ENCODE data around the gene CLIC3.

CLIC3 gene

DNA sequence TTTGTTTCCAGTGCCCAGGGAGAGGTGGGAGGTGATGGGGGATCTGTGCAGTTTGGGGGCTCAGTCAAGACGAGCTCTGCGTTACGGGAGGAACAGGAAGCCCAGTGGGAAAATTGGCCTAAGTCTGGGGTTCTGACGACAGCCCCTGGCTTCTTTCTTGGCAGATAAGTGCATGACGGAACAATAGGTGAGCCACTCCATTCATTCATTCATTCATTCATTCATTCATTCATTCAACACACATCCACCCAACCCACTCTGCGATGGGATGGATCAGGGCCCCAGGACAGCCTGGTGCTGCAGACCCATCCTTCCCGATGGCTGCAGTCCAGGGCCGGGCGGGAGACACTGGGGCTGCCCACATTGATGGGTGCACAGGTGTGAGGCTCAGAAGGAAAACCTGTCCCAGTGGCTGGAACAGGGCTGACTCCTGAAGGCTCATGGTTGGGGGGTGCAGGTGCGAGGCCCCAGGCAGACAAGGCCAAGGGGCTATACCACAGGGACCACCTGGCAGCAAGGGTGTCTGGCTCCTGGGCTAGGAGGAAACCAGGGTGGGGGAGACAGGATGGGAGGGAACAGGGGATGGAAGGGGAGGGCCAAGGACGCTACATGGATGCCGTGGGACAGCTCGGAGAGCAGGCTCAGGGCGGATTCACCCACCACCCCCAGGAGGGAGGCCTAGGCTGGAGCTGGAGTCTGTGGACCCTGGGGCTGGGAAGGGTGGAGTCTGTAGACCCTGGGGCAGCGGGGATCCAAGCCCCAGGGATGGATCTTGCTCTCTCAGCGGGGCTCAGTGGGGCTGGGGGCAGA, 15.5 kb downstream of the CLIC3 start:
- no peak for DNase-seq

DNA sequence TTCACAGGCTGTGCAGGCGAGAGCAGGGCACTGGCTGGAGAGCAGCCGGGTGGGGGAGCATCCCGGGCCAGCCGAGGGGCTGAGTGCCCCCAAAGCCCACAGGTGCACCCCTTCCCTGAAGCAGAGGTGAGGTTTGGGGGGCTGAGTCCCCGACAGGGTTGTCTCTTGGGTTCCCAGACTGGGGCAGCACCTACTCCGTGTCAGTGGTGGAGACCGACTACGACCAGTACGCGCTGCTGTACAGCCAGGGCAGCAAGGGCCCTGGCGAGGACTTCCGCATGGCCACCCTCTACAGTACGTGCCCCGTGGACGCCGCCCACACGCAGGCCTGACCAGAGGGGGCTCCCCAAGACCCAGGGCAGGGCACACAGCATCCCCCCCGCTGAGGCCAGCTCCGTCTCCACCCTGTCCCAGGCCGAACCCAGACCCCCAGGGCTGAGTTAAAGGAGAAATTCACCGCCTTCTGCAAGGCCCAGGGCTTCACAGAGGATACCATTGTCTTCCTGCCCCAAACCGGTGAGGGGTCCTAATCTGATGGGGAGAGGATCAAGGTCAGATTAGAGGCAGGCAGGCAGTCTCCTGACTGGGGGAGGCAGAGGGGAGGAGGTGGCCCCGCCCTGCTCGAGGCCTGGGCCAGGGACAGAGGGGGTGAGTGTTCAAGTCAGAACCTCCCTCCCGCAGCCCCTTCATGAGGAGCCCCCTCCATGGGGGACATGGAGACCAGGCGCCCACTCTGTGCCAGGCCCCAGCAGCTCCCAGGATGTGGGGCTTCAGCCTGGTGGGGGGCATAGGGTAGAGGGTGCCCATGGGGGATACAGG, 16.4 kb downstream of the CLIC3 start:
- DNase-seq, result no peak

DNA sequence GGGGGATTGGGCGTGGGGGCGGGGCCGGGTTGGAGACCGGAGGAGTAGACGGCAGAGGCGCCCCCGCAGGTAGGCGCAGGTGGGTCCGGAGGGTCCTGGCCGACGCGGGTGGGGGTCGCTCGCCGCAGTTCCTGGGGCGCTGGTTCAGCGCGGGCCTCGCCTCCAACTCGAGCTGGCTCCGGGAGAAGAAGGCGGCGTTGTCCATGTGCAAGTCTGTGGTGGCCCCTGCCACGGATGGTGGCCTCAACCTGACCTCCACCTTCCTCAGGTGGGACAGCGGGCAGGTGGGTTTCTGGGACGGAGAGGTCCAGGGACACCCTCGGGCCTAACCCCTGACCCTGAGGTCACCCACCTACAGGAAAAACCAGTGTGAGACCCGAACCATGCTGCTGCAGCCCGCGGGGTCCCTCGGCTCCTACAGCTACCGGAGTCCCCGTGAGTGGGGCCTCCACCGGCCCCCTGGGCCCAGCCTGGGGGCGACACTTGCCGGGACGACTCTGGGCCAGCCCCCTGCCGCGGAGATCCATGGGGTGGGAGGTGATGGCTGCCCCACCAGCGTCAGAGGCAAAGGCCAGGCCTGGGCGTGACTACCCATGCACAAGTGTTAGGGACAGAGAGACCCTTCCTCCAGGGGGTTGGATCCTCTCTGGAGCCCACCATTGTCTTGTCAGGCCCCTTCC, 17.4 kb downstream of the CLIC3 start:
- no peak for DNase-seq

DNA sequence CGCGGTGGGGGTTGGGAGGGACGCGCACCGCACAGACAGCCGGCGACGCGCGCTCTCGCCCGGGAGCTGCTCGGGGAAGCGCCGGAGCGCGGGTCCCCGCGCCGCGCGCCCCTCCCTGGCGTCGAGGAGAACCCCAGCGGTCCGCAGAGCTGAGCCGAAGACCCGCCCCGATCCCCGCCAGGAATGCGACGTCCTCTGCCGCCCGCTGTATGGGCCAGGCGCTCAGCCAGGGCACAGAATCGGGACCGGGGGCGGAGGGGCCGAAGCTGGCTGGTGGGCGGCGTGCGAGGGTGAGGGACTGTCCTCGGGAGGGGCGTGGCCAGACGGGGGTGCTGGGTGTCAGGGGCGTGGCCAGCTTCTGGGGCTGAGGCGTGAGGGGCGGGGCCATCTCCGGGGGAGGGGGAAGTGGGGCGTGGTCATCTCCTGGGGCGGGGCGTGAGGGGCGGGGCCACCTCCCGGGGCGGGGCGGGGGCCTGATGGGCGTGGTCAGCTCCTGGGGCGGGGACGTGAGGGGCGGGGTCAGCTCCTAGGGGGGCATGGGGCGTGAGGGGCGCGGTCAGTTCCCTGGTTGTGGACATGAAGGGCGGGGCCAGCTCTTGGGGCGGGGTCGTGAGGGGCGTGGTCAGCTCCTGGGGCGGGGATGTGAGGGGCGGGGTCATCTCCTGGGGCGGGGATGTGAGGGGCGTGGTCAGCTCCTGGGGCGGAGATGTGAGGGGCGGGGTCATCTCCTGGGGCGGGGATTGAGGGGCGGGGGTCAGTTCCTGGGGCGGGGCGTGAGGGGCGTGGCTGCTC, 18.1 kb downstream of the CLIC3 start:
- DNase-seq, result peak; percentile 57 to 87 (median 65)

DNA sequence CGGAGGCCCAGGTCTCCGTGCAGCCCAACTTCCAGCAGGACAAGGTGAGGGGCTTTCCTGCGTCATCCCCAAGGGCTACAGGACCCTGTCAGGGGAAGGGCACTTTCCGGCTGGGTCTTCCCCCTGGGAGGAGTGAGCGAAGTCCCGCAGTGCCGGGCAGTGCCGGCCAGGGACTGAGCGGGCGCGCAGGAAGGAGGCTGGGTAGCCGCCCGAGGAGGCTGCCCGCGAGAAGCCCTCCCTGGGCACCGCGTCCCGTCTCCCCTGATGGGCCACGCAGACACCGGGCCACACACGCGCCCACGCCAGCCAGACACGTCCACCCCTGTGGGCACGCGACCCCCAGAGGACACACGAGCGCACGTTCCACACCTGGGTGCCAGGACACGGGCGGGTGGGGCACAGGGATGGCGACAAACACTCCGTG, 18.7 kb downstream of the CLIC3 start:
- no peak for DNase-seq

DNA sequence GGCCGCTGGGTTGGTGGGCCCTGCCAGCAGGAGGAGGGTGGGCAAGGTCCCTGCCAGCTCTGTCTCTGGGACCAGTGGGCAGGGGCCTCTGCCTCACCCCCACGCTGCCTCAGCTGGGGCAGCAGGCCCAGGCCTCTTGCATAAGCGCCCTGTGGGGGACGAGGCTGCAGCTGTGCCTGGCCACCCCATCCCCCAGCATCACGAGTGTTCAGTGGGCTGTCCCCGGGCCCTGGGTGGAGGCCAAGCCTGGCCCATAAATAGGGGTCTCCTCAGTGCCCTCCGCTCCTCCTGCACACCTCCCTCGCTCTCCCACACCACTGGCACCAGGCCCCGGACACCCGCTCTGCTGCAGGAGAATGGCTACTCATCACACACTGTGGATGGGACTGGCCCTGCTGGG, 19.1 kb downstream of the CLIC3 start, which contains the start of gene PTGDS:
PTGDS (plus strand) TSS at position 282 of the 400 bp plus-strand sequence; CDS start at position 357, 75 bp downstream.
- DNase-seq, result peak in 1 of 3 donors; percentile 26

DNA sequence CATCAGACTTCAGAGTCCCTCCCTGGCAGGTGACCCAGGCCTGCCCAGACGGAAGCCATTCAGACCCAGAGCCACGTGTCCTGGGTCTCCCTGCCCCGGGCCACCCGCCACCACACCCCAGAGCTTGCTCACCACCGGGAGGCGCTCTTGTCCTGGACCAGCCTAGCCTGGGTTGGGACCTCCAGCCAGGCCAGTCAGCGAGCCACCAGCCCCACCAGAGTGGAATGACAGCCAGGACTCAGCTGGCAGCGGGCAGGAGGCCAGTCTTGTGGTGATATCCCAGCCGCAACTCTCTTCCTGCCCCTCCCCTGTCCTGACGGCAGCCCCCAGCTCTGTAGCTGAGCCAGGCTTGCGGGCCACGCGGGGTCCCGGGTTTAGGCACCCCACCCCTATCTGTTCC, 20.7 kb downstream of the CLIC3 start:
- peak; percentile 26 to 53 (median 35) for DNase-seq

DNA sequence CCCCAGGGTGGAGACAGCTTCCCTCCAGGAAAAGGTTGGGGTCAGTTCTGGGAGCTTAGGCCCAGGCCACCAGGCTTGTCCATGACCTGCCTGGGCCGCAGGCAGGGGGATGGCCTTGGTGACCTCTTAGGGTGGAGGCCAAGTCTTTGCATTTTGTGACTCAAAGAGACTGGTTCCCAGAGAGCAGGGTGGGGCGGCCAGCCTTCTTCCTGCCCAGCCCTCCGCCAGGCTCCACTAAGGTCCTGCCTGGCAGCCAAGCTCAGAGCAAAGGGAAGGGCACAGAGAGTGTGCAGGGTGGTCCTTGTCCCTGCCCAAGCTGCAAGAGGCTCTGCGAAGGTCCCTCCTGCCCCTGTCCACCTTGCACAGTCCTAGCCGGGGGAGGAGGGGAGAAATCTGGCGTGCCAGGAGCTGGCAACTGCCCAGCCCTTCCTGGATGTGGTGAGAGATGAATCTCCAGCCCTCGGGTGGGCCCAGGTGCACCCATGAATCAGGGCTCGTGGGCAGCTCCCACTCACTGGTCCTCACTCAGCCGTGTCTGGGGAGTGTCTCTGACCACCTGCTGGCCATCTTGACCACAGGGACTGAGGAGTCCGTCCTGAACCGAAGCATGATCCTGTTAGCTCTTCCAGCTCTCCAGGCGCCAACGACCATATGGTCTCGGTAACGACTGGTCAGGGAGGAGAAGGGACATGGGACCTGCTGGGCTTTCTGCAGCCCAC, 21.4 kb downstream of the CLIC3 start:
- peak in 1 of 3 donors; percentile 19 for DNase-seq

DNA sequence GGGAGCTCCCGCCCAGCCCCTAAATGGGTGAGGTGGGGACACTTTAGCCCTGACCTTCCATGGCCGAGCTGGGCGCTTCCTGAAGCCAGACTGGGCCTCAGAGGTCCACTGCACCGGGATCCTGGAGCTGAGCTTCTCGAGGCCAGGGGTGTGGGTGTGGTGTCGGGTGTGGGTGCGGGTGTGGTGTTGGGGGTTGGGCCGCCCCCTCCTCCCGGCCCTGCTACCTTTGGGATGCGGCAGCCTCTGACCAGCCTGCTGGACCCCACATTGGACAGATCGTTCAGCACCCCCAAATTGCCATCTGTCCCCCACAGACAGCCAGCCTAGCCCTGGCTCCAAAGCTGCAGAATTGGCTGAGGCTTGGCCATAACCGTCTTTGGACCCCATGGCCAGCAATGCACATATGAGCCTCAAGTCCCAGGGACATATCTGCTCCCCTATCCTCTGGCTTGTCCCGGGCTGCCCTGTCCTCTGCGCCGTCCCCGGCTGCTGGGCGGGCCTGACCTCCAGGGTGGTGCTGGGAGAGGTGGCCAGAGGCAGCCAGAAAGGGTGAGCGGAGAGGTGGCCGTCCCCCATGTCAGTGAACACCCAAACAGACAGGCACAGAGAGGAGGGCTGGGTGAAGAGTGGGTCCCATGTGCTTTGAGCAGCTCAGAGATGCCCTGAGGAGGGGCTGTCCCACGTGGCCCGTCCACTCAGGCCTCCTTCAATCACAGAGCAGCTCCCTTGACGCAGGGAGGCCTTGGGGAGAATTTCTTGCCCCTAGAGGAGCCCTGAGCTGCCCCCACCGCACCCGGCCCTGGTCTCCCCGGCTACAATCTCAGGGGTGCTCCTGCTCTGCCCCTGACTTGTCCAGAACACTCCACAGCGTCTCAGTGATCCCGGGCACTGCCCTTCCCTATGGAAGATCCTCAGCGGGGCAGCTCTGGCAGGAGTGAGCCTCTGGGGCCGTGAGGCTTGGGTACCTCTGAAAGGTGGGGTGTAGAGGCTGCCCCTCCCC, 22.4 kb downstream of the CLIC3 start:
- DNase-seq, result no peak

DNA sequence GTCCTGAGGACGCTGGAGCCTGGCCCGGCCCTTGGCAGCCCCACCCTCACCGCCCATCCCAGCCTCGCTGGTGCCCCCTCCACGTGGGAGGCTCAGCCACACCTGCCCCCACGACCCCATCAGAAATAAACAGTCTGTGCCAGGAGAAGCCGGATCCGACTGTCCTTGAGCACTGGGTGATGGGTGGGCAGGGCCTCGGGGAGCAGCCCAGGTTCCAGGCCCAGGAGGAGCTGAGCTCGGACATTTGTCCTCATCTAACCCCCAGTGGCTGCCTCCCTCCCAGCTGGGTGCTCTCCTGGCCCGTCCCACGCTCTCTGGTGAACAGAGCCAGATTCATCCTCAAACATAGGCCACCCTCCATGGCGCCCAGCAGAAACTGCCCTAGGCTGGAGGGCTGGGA, 23.6 kb downstream of the CLIC3 start:
- DNase-seq, result no peak

DNA sequence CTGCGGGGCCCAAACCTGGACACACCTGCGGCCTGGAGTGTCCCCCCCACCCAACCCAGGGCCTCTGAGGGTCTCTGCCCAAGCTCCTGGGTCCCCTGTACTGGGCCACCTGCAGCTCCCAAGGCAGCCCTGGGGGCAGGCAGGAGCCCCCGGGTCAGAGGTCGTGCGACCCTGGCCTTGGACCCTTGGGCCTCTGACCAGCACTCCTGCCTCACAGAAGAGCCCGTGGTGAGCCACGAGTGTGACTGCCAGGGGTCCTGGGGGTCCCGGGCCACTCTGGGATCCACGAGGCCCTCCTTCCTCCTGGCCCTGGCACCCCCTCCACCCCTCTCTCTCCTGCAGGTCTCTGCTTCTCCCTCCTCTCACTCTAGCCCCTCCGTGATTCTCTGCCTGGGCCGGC, 24.0 kb downstream of the CLIC3 start:
- DNase-seq, result no peak

DNA sequence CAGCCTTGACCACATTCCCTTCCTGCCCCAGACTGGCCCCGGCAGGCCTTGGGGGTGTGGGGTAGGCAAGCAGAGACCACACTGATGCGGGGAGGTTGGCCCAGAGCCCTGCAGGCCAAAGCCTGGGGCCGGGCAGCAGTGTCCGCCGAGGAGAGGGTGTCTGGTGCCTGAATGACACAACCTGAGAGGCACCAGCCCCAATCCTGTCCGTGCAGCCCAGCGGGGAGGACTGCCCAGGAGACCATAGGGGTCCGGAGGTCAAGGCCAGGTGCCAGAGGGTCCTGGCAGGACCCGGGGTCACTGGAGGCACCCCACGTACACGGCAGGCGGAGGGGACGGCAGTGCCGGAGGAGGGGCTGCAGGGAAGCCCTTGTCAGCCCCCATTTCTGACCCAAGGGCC, 24.6 kb downstream of the CLIC3 start:
- no peak for DNase-seq

DNA sequence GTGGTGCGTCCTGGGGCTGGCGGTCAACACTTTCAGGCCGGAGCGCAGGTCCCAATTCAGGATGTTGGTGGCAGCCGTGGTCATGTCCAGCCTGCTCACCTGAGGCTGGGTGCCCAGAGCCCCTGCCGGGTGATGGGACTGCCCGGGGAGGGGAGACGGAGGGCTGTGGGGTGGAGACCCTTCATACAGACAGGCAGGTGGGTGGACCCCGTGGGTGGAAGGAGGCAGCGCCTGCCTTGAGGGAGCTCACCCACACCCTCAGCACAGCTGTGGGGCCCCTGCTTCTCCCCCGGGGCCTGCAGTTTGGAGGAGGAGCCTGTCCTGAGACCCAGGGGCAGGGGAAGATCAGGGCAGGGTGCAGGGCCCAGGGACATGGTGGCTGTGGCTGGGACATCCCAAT, 26.0 kb downstream of the CLIC3 start:
- DNase-seq, result no peak

DNA sequence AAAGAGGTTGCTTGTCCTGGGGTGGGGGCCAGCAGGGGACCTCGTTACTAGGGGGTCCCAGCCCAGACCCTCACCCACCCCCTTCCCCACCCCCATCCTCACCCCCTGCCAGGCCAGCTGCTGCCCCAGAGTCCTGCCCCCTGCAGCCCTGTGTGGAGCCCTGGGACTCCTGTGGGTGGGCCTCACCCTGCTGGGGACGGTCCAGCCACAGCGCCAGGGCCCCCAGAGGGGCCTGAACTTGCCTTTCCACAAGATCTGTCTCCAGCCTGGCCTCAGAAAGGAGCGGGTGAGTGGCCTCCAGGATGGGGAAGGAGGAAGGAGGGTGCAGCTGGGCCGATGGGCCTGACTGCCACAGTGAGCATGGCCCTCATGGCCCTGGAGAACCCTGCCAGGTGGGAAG, 26.6 kb downstream of the CLIC3 start:
- no peak for DNase-seq

DNA sequence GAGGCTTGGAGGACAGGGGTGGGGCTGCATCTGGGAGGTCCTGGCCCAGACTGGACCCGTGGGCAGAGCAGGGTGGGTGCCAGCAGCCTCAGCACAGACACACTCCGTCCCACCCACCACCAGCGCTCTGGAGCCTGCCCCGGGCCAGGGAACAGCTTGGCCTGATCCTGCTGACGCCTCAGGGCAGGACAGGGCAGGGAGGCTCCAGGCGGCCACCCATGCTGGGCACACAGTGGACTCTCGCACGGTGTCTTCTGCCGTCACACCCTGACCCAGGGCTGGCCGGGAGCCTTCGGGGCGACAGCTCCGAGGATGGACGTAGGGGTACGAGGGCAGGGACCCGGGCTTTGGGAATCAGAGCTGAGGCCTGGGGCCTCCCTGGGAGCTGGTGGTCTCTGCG, 27.2 kb downstream of the CLIC3 start:
- DNase-seq, result no peak

DNA sequence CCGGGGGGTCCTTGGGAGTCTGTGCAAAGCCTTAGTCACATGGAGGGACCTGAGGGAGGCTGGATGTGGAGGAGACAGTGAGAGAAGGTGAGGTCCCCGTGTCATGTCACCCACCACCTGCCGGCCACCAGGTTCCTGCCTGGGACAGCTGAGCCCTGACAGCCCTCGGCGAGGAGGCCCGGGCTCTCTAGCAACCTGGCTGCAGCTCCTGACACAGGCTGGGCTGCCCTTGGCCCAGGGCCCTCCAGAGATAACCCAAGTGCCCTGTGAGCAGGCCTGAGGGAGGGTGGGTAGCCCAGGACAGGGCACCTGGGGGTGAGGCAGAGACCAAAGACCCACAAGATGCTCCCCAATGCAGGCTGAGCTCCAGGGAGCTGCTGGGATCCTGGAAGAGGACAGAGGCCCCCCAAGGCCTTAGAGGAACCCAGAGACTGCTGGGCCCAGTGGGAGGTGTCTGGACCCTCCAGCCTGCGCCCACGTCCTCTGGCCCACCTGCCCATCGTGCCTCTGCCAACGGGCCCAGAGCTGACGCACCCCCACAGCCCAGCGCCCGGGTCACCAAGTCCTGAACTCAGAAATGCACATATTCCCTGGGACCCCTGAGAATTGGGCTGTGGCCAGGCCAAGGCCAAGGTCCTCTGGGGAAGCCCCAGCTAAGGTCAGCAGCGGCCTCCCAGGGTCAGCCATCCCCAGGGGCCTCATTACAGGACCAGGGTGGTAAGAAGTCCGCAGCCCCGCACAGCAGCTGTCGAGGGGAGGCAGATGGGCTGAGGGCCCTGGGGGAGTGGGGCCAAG, 27.8 kb downstream of the CLIC3 start:
- no peak for DNase-seq

DNA sequence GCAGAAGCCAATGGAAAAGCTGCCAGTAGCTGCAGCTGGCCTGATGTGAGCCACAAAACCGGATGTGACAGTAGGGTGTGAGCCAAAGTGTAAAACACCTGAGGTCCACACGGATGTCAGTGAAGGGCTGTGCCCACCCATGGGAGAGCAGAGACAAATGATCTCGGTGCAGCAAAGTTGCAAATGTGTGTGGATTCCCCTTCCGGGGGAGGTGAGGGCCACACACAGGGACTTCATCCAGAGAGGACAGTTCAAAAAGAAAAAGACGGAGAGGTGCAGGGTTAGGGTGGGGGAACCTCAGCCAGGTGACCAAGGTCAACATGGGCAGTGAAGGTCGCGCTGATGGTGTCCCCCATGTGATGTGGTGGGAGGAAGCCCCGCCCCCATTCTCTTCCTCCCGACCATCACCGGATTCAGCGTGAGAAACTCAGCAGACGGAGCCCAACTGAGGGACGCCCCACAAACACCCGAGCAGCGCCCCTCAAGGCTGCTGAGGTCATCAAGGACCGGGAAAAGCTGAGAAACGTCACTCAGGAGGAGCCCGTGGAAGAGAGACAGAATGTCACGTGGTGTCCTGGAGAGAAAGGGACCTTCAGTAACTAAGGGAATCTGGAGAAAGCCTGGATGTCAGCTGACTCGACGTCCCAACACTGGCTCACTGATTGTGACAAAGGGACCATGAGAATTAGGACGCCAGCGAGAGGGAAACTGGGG, 30.4 kb downstream of the CLIC3 start:
- DNase-seq, result peak; percentile 72 to 84 (median 81)

DNA sequence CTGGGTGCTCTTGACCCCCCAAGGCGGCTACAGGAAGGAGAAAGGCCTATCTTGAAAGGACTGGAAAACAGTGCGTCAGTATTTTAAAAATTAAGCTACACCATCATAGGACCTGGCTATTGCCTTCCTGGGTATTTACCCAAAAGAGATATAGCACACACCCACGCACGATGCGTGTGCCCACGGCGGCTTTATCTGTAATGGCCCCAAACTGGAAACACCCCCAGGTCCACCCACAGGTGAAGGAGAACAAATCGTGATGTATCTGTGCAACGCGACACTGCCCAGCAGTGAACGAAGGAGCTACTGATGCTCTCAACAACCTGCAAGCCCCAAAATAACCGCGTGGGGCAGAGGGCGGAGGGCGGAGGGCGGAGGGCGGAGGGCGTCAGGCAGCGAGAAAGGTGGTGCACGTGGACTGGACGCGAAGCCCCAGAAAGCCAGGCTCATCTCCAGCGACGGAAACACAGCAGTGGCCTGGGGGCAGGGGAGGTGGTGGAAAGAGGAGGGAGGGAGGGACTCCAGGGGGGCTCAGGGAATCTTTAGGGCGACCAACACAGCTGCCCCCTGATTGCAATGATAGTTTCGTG, 31.4 kb downstream of the CLIC3 start:
- no peak for DNase-seq
